Osteoblast (primary cell): ENCODE measurements around the gene HTR4. TPM values are rescaled to one million over a fixed set of nuclear protein-coding genes. Genes with fewer than 3 reads are reported as not detected.

Source experiments
- DNase-seq: peaks from one replicate; pipeline ENCODE4 v3.0.0; 2011; ENCODE audit warnings: low spot score, mixed read lengths; ENCODE audit not compliant: insufficient read length; ENCODE audit errors: missing footprints
- H2AFZ ChIP-seq: 2 replicates; pipeline ENCODE4 v1.6.0; 2011; ENCODE audit warnings: mild to moderate bottlenecking, low read length
- H3K27ac ChIP-seq: 2 replicates; pipeline ENCODE4 v1.5.1; 2011; ENCODE audit warnings: mild to moderate bottlenecking, low read depth, low read length, moderate library complexity
- H3K27me3 ChIP-seq: 2 replicates; pipeline ENCODE4 v1.6.0; 2012; ENCODE audit warnings: mild to moderate bottlenecking, control low read depth, inconsistent platforms, low read length, moderate library complexity; ENCODE audit not compliant: insufficient read depth
- H3K36me3 ChIP-seq: 2 replicates; pipeline ENCODE4 v1.5.1; 2011; ENCODE audit warnings: mild to moderate bottlenecking, low read length, control low read depth, moderate library complexity; ENCODE audit not compliant: insufficient read depth
- H3K4me1 ChIP-seq: 2 replicates; pipeline ENCODE4 v1.5.1; 2011; ENCODE audit warnings: mild to moderate bottlenecking, low read length, control low read depth, moderate library complexity; ENCODE audit not compliant: insufficient read depth
- H3K4me2 ChIP-seq: 2 replicates; pipeline ENCODE4 v1.6.0; 2011; ENCODE audit warnings: mild to moderate bottlenecking, low read length; ENCODE audit not compliant: insufficient read depth
- H3K4me3 ChIP-seq: fragments of 200-600 bp; sonication (generic); 3 replicates; pipeline ENCODE4 v1.5.1; 2012; ENCODE audit warnings: mild to moderate bottlenecking, low read length, inconsistent platforms; ENCODE audit not compliant: insufficient read depth
- H3K79me2 ChIP-seq: 2 replicates; pipeline ENCODE4 v1.6.0; 2012; ENCODE audit warnings: mild to moderate bottlenecking, low read length, control low read depth, inconsistent platforms; ENCODE audit not compliant: insufficient read depth
- H3K9me3 ChIP-seq: 2 replicates; pipeline ENCODE4 v1.5.1; 2011; ENCODE audit warnings: low read depth, low read length, control low read depth
- H4K20me1 ChIP-seq: 2 replicates; pipeline ENCODE4 v1.6.0; 2012; ENCODE audit warnings: mild to moderate bottlenecking, low read length, control low read depth; ENCODE audit not compliant: insufficient read depth
- CTCF ChIP-seq: IDR thresholded peaks from 2 replicates; pipeline ENCODE4 v1.5.1; 2011; ENCODE audit warnings: mild to moderate bottlenecking, low read depth, low read length, moderate library complexity; ENCODE audit errors: extremely low read depth
- total RNA-seq: library from RNA; depleted of rRNA; stranded (reverse); fragments of >200 nt; gene quantifications from 2 replicates; pipeline ENCODE4 v1.2.3, GENCODE V29; 2012

HTR4 gene
- total RNA-seq, 1 donor: not detected

DNA sequence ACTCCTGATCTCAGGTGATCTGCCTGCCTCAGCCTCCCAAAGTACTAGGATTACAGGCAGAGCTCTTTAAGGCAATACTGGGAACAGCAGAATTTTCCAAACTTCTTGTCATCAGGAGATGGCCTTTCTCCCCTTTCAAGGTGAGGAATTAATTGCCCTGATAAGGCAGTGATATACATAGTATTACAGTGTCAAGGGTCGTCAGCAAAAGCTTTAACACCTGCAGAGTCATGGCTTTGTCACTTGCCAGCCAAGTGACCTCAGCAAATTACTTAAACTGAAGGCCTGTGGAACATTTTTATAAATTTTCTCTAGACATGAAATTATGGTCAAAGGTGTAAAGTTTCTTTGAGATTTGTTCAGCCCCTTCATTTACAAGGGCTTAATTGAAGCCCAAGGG is 211.1 kb downstream of the HTR4 start:
- H3K4me3 ChIP-seq: no peak overlapping the region
- no peaks in the 10 kb centered on the region for H3K27me3 ChIP-seq
- no peaks in the 10 kb centered on the region for H3K4me1 ChIP-seq
- H3K9me3 ChIP-seq: no peaks in the 10 kb centered on the region
- no peaks in the 10 kb centered on the region for H4K20me1 ChIP-seq
- no peak for DNase-seq
- no peak overlapping the region for H2AFZ ChIP-seq
- peaks cover 39% of the 10 kb centered on the region for H3K36me3 ChIP-seq
- H3K4me2 ChIP-seq: no peak overlapping the region
- H3K27ac ChIP-seq: no peak overlapping the region
- no peak for TF ChIP-seq CTCF
- no peaks in the 10 kb centered on the region for H3K79me2 ChIP-seq

DNA sequence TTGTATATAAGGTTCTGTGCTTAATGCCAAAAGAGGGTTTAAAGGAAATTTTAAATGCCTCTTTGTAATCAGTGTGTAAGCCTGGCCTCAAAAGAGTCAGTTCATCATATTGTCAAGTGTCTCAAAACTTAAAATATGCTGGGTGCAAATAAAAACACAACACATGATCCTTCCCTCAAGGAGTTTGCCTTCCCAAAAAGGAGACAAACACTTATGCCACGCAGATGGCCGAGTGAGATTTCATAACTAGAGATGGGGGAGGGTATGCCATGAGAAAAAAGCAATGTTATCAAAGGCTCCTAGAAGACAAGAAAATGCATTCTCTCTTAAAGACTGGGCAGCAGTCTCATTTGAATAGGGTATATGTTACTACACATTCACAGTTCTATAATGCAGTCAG is 215.4 kb downstream of the HTR4 start:
- Histone ChIP-seq H3K27ac (no peak overlapping the region), H3K4me1 (no peaks in the 10 kb centered on the region), H2AFZ (no peak overlapping the region), H4K20me1 (no peaks in the 10 kb centered on the region), H3K9me3 (no peaks in the 10 kb centered on the region), H3K4me2 (no peak overlapping the region), H3K27me3 (no peaks in the 10 kb centered on the region), H3K36me3 (peaks cover 58% of the 10 kb centered on the region), H3K4me3 (no peak overlapping the region), H3K79me2 (no peaks in the 10 kb centered on the region)
- DNase-seq: no peak
- TF ChIP-seq CTCF: no peak

- no peak for TF ChIP-seq CTCF
- no peak overlapping the region for H3K4me2 ChIP-seq
- DNase-seq: no peak
Measured at GRCh38 chr5:148437249-148437648, 217.1 kb downstream of the HTR4 start.

DNA sequence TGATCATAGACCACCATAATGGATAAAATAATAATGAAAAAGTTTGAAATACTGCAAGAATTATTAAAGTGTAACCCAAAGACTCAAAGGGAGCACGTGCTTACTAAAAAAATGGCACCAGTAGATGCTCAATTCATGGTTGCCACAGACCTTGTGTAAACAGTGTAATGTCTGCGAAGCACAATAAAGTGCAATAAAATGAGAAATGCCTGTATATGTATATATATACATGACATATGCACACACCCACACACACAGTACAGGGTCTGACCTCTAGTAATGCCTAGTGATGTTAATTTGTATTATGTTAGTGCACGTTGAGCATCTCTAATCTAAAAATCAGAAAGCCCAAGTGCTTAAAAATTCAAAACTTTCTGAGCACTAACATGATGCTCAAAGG is 218.3 kb downstream of the HTR4 start:
- Histone ChIP-seq H3K9me3 (no peaks in the 10 kb centered on the region), H3K4me2 (no peak overlapping the region), H3K4me3 (no peak overlapping the region), H3K79me2 (no peaks in the 10 kb centered on the region), H3K4me1 (no peaks in the 10 kb centered on the region), H4K20me1 (no peaks in the 10 kb centered on the region), H3K36me3 (peaks cover 50% of the 10 kb centered on the region), H2AFZ (no peak overlapping the region), H3K27me3 (no peaks in the 10 kb centered on the region), H3K27ac (no peak overlapping the region)
- DNase-seq: no peak
- TF ChIP-seq CTCF: no peak

More at GRCh38 chr5:148437249-148437648, 217.1 kb downstream of the HTR4 start:
- Histone ChIP-seq H3K27ac (no peak overlapping the region), H3K4me3 (no peak overlapping the region), H4K20me1 (no peaks in the 10 kb centered on the region), H3K4me1 (no peaks in the 10 kb centered on the region), H2AFZ (no peak overlapping the region), H3K27me3 (no peaks in the 10 kb centered on the region), H3K9me3 (no peaks in the 10 kb centered on the region), H3K36me3 (peaks cover 61% of the 10 kb centered on the region), H3K79me2 (no peaks in the 10 kb centered on the region)
